ENCODE data around the gene HOXB8. TPM values are rescaled to one million over a fixed set of nuclear protein-coding genes. Genes with fewer than 3 reads are reported as not detected.

Gene HOXB8
- total RNA-seq, 1 experiment from 2014 or later = 45.9 TPM

GRCh38 chr17:48589831-48590606 lies 25.1 kb downstream of the HOXB8 start, which contains the start of gene HOXB3:
Gene HOXB3, minus strand, starts transcription at chr17:48590241. Its CDS starts 37,767 bp downstream, at chr17:48552474.
- ATAC-seq (peak; percentile 2; the same call in 1 of the 2 replicates), DNase-seq (ENCODE audit: low read depth, low spot score) (no peak)
- H3K27ac ChIP-seq (ENCODE audit: low read length) = peak within 1 kb of the TSS; percentile 99
- ChIA-PET CTCF (interaction anchor here (0.6 to 1.6 kb wide), 3 partner anchors 252 to 327 kb away, joined by 3 to 6 read pairs (median 3); no protein-coding TSS in a partner anchor), POLR2A (interaction anchor here (0.6 to 1.4 kb wide), 5 partner anchors 17 to 29 kb away, joined by 3 to 6 read pairs (median 4); partner anchors contain the start of gene HOXB8)
- H3K4me3 ChIP-seq (ENCODE audit: low read depth in 2 of 2, low read length in 2 of 2) = peak within 1 kb of the TSS; percentile 70 to 99
- H3K9me3 ChIP-seq (ENCODE audit: control insufficient read depth, insufficient read depth, low read depth, low read length) = no peaks in the 10 kb centered on the region
- no peaks in the 10 kb centered on the region for H3K36me3 ChIP-seq (ENCODE audit: control insufficient read depth, insufficient read depth, low read length)
- TF ChIP-seq POLR2AphosphoS5 (IDR thresholded peaks at IDR 0.05; ENCODE audit: low read depth, low read length) = peak; percentile 93
- TF ChIP-seq TCF7L2 (IDR thresholded peaks at IDR 0.05; ENCODE audit: low read depth, low read length) = peak; percentile 78; the same call in 1 of the 2 replicates
- TF ChIP-seq REST (IDR thresholded peaks at IDR 0.05; ENCODE audit: insufficient read depth in 1 of 2, low read depth in 2 of 2, low read length in 1 of 2) = no peak
- TF ChIP-seq SIN3A (IDR thresholded peaks at IDR 0.05; ENCODE audit: borderline replicate concordance, insufficient read depth, low read depth, low read length) = peak; percentile 85; the same call in 1 of the 2 replicates
- H3K27me3 ChIP-seq (ENCODE audit: control insufficient read depth, insufficient read depth, low read length) = no peaks in the 10 kb centered on the region
- no TSS peak for BruUV-seq (replicated peaks)
- intact Hi-C loops (cut with micrococcal nuclease; ENCODE audit: unreplicated experiment) (no loop called here), in situ Hi-C loops (cut with HindIII; ENCODE audit: low pct_unique_long_range_greater_than_20kb, low sequenced_read_pairs) (no loop called here)
- peaks cover 78% of the 10 kb centered on the region for H3K4me1 ChIP-seq (ENCODE audit: control insufficient read depth, insufficient read depth, low read length)

- H3K4me3 ChIP-seq (ENCODE audit: low read depth in 2 of 2, low read length in 2 of 2) = peak overlapping the region; percentile 70 to 99
- H3K27ac ChIP-seq (ENCODE audit: low read length) = peak overlapping the region; percentile 99
- H3K4me1 ChIP-seq (ENCODE audit: control insufficient read depth, insufficient read depth, low read length) = peaks cover 76% of the 10 kb centered on the region
- peak; percentile 47 for TF ChIP-seq TCF7L2 (IDR thresholded peaks at IDR 0.05; ENCODE audit: low read depth, low read length)
- TF ChIP-seq POLR2AphosphoS5 (IDR thresholded peaks at IDR 0.05; ENCODE audit: low read depth, low read length) = peak; percentile 22
- peak in 1 of 2 experiments; percentile 23; a peak in 1 of 4 replicates for TF ChIP-seq REST (IDR thresholded peaks at IDR 0.05; ENCODE audit: insufficient read depth in 1 of 2, low read depth in 2 of 2, low read length in 1 of 2)
- TF ChIP-seq CTCF (IDR thresholded peaks at IDR 0.05) = no peak
- 0 out of 2 replicates have a peak, but pooled peaks have one; percentile 63 for TF ChIP-seq SIN3A (IDR thresholded peaks at IDR 0.05; ENCODE audit: borderline replicate concordance, insufficient read depth, low read depth, low read length)
- intact Hi-C loops (cut with micrococcal nuclease; ENCODE audit: unreplicated experiment) (no loop called here), in situ Hi-C loops (cut with HindIII; ENCODE audit: low pct_unique_long_range_greater_than_20kb, low sequenced_read_pairs) (no loop called here)
- no peak for DNase-seq (ENCODE audit: low read depth, low spot score)
- POLR2A ChIA-PET = interaction anchor here (0.6 to 2.0 kb wide), 7 partner anchors 9 to 1373 kb away, joined by 3 to 7 read pairs (median 4); partner anchors contain the start of gene HOXB8
- H3K9me3 ChIP-seq (ENCODE audit: control insufficient read depth, insufficient read depth, low read depth, low read length) = no peaks in the 10 kb centered on the region
- CTCF ChIA-PET = interaction anchor here (0.6 to 1.7 kb wide), 7 partner anchors 12 to 327 kb away, joined by 3 to 6 read pairs (median 3); no protein-coding TSS in a partner anchor
- BruUV-seq (replicated peaks) = TSS peak; percentile 40
- H3K27me3 ChIP-seq (ENCODE audit: control insufficient read depth, insufficient read depth, low read length) = no peaks in the 10 kb centered on the region
- no peaks in the 10 kb centered on the region for H3K36me3 ChIP-seq (ENCODE audit: control insufficient read depth, insufficient read depth, low read length)
- ATAC-seq = no peak
These were observed 25.8 kb downstream of the HOXB8 start for GRCh38 chr17:48589060-48589830.
